Measurements from ENCODE around the gene SLC9C1. TPM values are rescaled to one million over a fixed set of nuclear protein-coding genes. Genes with fewer than 3 reads are reported as not detected.

The SLC9C1 gene
- polyA plus RNA-seq (2011; rRNA removed) (not detected in 2 replicates), polyA minus RNA-seq (2011; rRNA and poly(A)+ RNA removed) (not detected in 2 replicates)

DNA sequence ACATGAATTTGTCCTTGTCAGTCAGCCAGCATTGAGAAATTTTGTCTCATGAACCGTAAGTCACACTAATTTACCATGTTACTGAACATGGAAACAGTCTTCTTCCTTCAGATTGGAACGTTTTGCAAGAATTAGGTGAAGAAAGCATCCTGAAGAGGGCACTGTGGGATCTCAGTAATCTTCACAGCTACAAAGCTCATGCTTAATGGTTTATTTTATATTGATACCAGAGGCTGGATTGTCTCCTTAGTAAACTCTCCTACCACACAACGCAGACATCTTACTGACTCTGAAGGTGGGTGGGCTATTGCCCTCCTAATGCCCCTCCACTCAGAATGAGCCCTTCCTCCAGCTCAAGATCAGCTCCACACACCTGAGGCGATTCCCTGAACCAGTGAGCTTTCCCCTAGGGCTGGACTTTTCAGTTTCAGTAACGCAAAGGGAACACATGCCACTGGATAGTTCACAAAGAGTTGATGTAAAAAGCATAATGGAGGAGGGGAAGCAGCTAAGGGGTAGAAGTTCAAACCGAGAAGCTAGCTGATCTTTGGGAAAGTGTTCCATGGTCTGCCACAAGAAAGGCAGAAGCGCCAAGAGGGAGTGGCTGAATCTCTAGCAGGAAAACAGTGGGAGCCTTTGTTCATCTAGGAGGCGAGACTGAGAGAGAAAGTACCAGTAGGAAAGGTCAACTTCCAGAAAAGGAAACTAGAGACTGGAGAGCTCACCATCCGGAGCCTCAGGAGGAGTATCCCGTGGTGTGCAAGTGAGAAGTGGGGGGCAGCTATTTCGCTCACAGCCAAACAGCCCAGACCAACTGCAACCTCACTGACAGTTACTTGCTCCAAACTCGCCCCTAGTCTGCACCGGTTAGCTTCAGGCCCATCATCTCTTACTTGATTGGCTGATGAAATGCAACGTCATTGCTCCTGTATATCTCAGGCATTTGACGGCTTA, at the start of gene SLC9C1:
TSS of gene SLC9C1 (minus strand) at position 849 of the 954 bp plus-strand sequence. CDS start 7,425 bp downstream, outside the sequence.
- POLR2A ChIA-PET: no interaction called here
- peak; percentile 36 for DNase-seq (ENCODE audit: low read depth, low spot score)
- Histone ChIP-seq H3K9me3 (ENCODE audit: control insufficient read depth, insufficient read depth, low read length) (no peaks in the 10 kb centered on the region), H3K27me3 (ENCODE audit: control insufficient read depth, insufficient read depth, low read length) (no peaks in the 10 kb centered on the region), H3K27ac (ENCODE audit: low read depth, low read length) (no peak within 1 kb of the TSS), H3K4me3 (ENCODE audit: low read depth, low read length) (peak within 1 kb of the TSS; percentile 11)
- TF ChIP-seq, protein P1, sequence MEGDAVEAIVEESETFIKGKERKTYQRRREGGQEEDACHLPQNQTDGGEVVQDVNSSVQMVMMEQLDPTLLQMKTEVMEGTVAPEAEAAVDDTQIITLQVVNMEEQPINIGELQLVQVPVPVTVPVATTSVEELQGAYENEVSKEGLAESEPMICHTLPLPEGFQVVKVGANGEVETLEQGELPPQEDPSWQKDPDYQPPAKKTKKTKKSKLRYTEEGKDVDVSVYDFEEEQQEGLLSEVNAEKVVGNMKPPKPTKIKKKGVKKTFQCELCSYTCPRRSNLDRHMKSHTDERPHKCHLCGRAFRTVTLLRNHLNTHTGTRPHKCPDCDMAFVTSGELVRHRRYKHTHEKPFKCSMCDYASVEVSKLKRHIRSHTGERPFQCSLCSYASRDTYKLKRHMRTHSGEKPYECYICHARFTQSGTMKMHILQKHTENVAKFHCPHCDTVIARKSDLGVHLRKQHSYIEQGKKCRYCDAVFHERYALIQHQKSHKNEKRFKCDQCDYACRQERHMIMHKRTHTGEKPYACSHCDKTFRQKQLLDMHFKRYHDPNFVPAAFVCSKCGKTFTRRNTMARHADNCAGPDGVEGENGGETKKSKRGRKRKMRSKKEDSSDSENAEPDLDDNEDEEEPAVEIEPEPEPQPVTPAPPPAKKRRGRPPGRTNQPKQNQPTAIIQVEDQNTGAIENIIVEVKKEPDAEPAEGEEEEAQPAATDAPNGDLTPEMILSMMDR (IDR thresholded peaks at IDR 0.05; ENCODE audit: low read depth, low read length): peak; percentile 74
- CTCF ChIA-PET: interaction anchor here (0.6 to 4.6 kb wide), 37 partner anchors 9 to 993 kb away, joined by 3 to 67 read pairs (median 5); partner anchors contain the start of gene CD200

DNA sequence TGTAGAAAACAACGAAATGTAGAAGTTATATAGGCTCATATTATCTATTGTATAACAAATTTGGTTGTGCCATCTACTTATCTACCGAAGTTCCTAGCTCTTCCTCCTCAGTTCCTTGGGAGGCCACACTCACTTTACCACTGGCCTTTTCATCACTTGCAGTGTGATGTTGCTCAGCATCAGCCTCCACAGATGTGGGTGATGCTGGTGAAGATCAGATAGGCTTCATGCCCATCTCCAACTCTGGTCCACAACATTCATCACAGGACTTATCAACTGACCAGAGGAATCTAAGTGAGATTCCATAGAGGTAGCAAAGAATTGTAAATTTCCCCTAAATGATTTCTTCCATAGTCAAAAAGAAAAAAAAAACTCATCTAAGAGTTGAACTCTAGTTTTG, 47.4 kb upstream of the SLC9C1 start:
- TF ChIP-seq, protein P1 (IDR thresholded peaks at IDR 0.05; ENCODE audit: low read depth, low read length): no peak
- Histone ChIP-seq H3K27me3 (ENCODE audit: control insufficient read depth, insufficient read depth, low read length) (peaks cover 5% of the 10 kb centered on the region), H3K9me3 (ENCODE audit: control insufficient read depth, insufficient read depth, low read length) (no peaks in the 10 kb centered on the region), H3K27ac (ENCODE audit: low read depth, low read length) (no peak overlapping the region), H3K4me3 (ENCODE audit: low read depth, low read length) (no peak overlapping the region)
- CTCF ChIA-PET: no interaction called here
- POLR2A ChIA-PET: no interaction called here
- DNase-seq (ENCODE audit: low read depth, low spot score): no peak

DNA sequence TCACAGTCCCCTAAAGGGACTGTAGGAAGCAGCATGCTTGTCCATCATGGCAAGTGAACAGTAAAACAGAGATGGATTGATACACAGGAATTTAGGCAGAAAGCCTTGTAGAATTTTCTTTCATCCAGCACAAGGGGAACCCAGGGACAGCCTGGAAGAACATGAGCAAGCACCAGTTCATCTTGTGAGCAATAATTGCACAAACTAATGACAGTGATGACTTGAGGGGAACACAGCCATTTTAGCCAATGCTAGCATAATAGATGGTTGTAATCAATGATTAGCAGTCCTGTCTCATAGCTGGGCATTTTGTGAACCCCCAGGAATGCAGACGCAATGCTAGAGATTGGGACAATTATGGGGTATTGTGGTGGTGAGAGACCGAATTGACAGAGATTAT, 45.6 kb upstream of the SLC9C1 start:
- H3K9me3 ChIP-seq (ENCODE audit: control insufficient read depth, insufficient read depth, low read length): no peaks in the 10 kb centered on the region
- no peak for DNase-seq (ENCODE audit: low read depth, low spot score)
- no peak overlapping the region for H3K27ac ChIP-seq (ENCODE audit: low read depth, low read length)
- H3K4me3 ChIP-seq (ENCODE audit: low read depth, low read length): no peak overlapping the region
- peaks cover 6% of the 10 kb centered on the region for H3K27me3 ChIP-seq (ENCODE audit: control insufficient read depth, insufficient read depth, low read length)
- CTCF ChIA-PET: interaction anchor here (1.9 kb wide), 1 partner anchor 180 kb away, joined by 7 read pairs; no protein-coding TSS in a partner anchor
- TF ChIP-seq, protein P1 (IDR thresholded peaks at IDR 0.05; ENCODE audit: low read depth, low read length): no peak
- POLR2A ChIA-PET: no interaction called here

DNA sequence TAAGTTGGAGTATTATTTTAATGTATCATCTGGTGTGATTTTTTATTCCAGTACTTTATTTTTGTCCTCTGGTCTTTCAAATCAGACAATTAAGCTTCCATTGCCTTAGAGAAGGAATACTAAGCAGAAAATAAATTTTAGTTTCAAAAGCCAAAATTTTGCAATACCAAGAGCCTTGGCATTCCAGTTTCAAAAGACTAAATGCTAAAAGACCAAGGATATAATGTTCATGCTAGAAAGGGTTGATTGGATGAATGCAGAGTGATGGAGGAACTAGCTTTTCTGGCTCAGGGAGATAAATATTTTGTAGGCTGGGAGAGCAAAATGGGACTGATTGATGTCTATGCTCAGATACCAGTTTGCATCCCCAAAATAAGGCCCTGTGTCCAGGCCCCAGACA, 45.1 kb upstream of the SLC9C1 start:
- TF ChIP-seq, protein P1 (IDR thresholded peaks at IDR 0.05; ENCODE audit: low read depth, low read length): no peak
- no peak for DNase-seq (ENCODE audit: low read depth, low spot score)
- Histone ChIP-seq H3K27me3 (ENCODE audit: control insufficient read depth, insufficient read depth, low read length) (peaks cover 8% of the 10 kb centered on the region), H3K27ac (ENCODE audit: low read depth, low read length) (no peak overlapping the region), H3K9me3 (ENCODE audit: control insufficient read depth, insufficient read depth, low read length) (no peaks in the 10 kb centered on the region), H3K4me3 (ENCODE audit: low read depth, low read length) (no peak overlapping the region)
- POLR2A ChIA-PET: no interaction called here
- CTCF ChIA-PET: interaction anchor here (0.9 to 1.9 kb wide), 3 partner anchors 35 to 181 kb away, joined by 3 to 7 read pairs (median 3); partner anchors contain the start of gene SLC9C1

DNA sequence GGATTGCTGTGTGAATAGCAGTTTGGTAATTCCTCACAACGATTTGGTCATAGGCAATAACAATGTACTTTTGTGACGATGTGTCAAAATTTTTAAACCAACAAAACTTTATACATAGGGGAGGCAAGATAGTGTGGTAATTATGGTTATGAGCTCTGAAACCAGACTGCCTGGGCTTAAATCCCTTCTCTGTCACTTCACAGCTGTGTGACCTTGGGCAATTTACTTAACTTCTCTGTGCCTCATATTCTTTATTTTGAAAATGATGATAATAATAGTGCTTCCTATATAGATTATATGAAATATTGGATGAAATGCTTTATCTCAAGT, 44.7 kb upstream of the SLC9C1 start:
- Histone ChIP-seq H3K9me3 (ENCODE audit: control insufficient read depth, insufficient read depth, low read length) (no peaks in the 10 kb centered on the region), H3K27me3 (ENCODE audit: control insufficient read depth, insufficient read depth, low read length) (peaks cover 10% of the 10 kb centered on the region), H3K27ac (ENCODE audit: low read depth, low read length) (no peak overlapping the region), H3K4me3 (ENCODE audit: low read depth, low read length) (no peak overlapping the region)
- TF ChIP-seq, protein P1 (IDR thresholded peaks at IDR 0.05; ENCODE audit: low read depth, low read length): no peak
- no peak for DNase-seq (ENCODE audit: low read depth, low spot score)
- CTCF ChIA-PET: interaction anchor here (0.9 to 1.9 kb wide), 4 partner anchors 15 to 181 kb away, joined by 3 to 7 read pairs (median 3); partner anchors contain the start of gene SLC9C1
- POLR2A ChIA-PET: no interaction called here

Data from AG04450 (cell line).